H9 (cell line): ENCODE results near the gene PID1. TPM values are rescaled to one million over a fixed set of nuclear protein-coding genes. Genes with fewer than 3 reads are reported as not detected.

Experiments
- DNase-seq: peaks from one replicate; pipeline ENCODE4 v3.0.0-alpha.2; 2017
- H2AFZ ChIP-seq: one replicate; pipeline ENCODE4 v1.6.1; 2013; ENCODE audit warnings: mild to moderate bottlenecking, low read length, control low read depth, moderate library complexity
- H2AK5ac ChIP-seq: 2 replicates; pipeline ENCODE4 v1.6.1; 2013; ENCODE audit warnings: low read length, control low read depth, mixed read lengths; ENCODE audit not compliant: insufficient read length
- H2BK120ac ChIP-seq: one replicate; pipeline ENCODE4 v1.6.1; 2013; ENCODE audit warnings: low read depth, mild to moderate bottlenecking, low read length, control low read depth, inconsistent platforms; ENCODE audit not compliant: poor library complexity, severe bottlenecking
- H2BK12ac ChIP-seq: 2 replicates; pipeline ENCODE4 v1.6.1; 2013; ENCODE audit warnings: low read length, control low read depth, mixed read lengths, low read depth; ENCODE audit not compliant: insufficient read length
- H2BK15ac ChIP-seq: 2 replicates; pipeline ENCODE4 v1.6.1; 2013; ENCODE audit warnings: low read depth, low read length, control low read depth
- H2BK20ac ChIP-seq: one replicate; pipeline ENCODE4 v1.6.1; 2013; ENCODE audit warnings: low read depth, mild to moderate bottlenecking, low read length, control low read depth, inconsistent platforms; ENCODE audit not compliant: poor library complexity, severe bottlenecking
- H2BK5ac ChIP-seq: 2 replicates; pipeline ENCODE4 v1.6.1; 2013; ENCODE audit warnings: low read length, control low read depth, mixed read lengths; ENCODE audit not compliant: insufficient read length
- H3K14ac ChIP-seq: 2 replicates; pipeline ENCODE4 v1.6.1; 2013; ENCODE audit warnings: low read length, control low read depth; ENCODE audit not compliant: insufficient read depth
- H3K18ac ChIP-seq: 2 replicates; pipeline ENCODE4 v1.6.1; 2013; ENCODE audit warnings: low read depth, mild to moderate bottlenecking, mixed read lengths, low read length, control low read depth; ENCODE audit not compliant: insufficient read length
- H3K23ac ChIP-seq: 2 replicates; pipeline ENCODE4 v1.6.1; 2013; ENCODE audit warnings: low read length, control low read depth, mixed read lengths, low read depth; ENCODE audit not compliant: insufficient read length
- H3K23me2 ChIP-seq: 2 replicates; pipeline ENCODE4 v1.6.1; 2013; ENCODE audit warnings: low read depth, mild to moderate bottlenecking, mixed read lengths, low read length, control low read depth; ENCODE audit not compliant: insufficient read length, poor library complexity, severe bottlenecking
- H3K27ac ChIP-seq: 2 replicates; pipeline ENCODE4 v1.5.1; 2013; ENCODE audit warnings: low read length, control low read depth, mixed read lengths, low read depth; ENCODE audit not compliant: insufficient read length
- H3K27me3 ChIP-seq: 2 replicates; pipeline ENCODE4 v1.6.1; 2013; ENCODE audit warnings: low read length, control low read depth, inconsistent platforms; ENCODE audit not compliant: insufficient read depth
- H3K4ac ChIP-seq: 2 replicates; pipeline ENCODE4 v1.6.1; 2013; ENCODE audit warnings: low read depth, mild to moderate bottlenecking, control low read depth, inconsistent platforms, low read length, moderate library complexity
- H3K4me1 ChIP-seq: 2 replicates; pipeline ENCODE4 v1.6.1; 2013; ENCODE audit warnings: low read length, control low read depth, inconsistent platforms; ENCODE audit not compliant: insufficient read depth
- H3K4me2 ChIP-seq: 2 replicates; pipeline ENCODE4 v1.6.1; 2013; ENCODE audit warnings: low read length, control low read depth, mixed read lengths; ENCODE audit not compliant: insufficient read length, insufficient read depth
- H3K56ac ChIP-seq: 2 replicates; pipeline ENCODE4 v1.6.1; 2013; ENCODE audit warnings: low read depth, mild to moderate bottlenecking, mixed read lengths, low read length, control low read depth; ENCODE audit not compliant: insufficient read length
- H3K79me1 ChIP-seq: 2 replicates; pipeline ENCODE4 v1.6.1; 2013; ENCODE audit warnings: low read depth, mild to moderate bottlenecking, moderate library complexity, low read length, control low read depth, inconsistent platforms; ENCODE audit not compliant: insufficient read depth, poor library complexity, severe bottlenecking
- H3K79me2 ChIP-seq: 2 replicates; pipeline ENCODE4 v1.6.1; 2013; ENCODE audit warnings: low read length, control low read depth, inconsistent platforms; ENCODE audit not compliant: insufficient read depth
- H3K9ac ChIP-seq: 2 replicates; pipeline ENCODE4 v1.6.1; 2013; ENCODE audit warnings: low read length, control low read depth, mixed read lengths; ENCODE audit not compliant: insufficient read length; ENCODE audit errors: extremely low read depth
- H3K9me3 ChIP-seq: one replicate; pipeline ENCODE4 v1.6.1; 2013; ENCODE audit warnings: low read depth, low read length, inconsistent platforms; ENCODE audit not compliant: control insufficient read depth
- H3T11ph ChIP-seq: one replicate; pipeline ENCODE4 v1.6.1; 2013; ENCODE audit warnings: mild to moderate bottlenecking, low read length, control low read depth, inconsistent platforms
- H4K20me1 ChIP-seq: one replicate; pipeline ENCODE4 v1.6.1; 2013; ENCODE audit not compliant: control insufficient read depth, insufficient read length, insufficient read depth
- H4K5ac ChIP-seq: 2 replicates; pipeline ENCODE4 v1.6.1; 2013; ENCODE audit warnings: low read depth, mild to moderate bottlenecking, mixed read lengths, low read length, control low read depth; ENCODE audit not compliant: insufficient read length
- H4K8ac ChIP-seq: replicated peaks from 2 replicates; pipeline ENCODE4 v1.6.1; 2013; ENCODE audit warnings: low read length, control low read depth, mixed read lengths, low read depth; ENCODE audit not compliant: insufficient read length
- H4K91ac ChIP-seq: 2 replicates; pipeline ENCODE4 v1.6.1; 2013; ENCODE audit warnings: low read depth, mild to moderate bottlenecking, moderate library complexity, mixed read lengths, low read length, control low read depth; ENCODE audit not compliant: insufficient read length
- H3K27ac Mint-ChIP-seq, 3 experiments: 2 replicates in 2 of 3; 3 replicates in 1 of 3; pipeline ENCODE4 v1.8.0; 2020 to 2021; ENCODE audit warnings: mixed read lengths in 3 of 3, mild to moderate bottlenecking in 1 of 3, moderate library complexity in 1 of 3
- H3K27me3 Mint-ChIP-seq: 2 replicates; pipeline ENCODE4 v1.8.0; 2021; ENCODE audit warnings: low read depth, mild to moderate bottlenecking, moderate library complexity, mixed read lengths
- H3K36me3 Mint-ChIP-seq, 3 experiments: 2 replicates in 2 of 3; 3 replicates in 1 of 3; pipeline ENCODE4 v1.8.0; 2020 to 2021; ENCODE audit warnings: low read depth in 3 of 3, mixed read lengths in 3 of 3; ENCODE audit not compliant: insufficient read depth in 1 of 3
- H3K4me1 Mint-ChIP-seq, 2 experiments: 2 replicates each; pipeline ENCODE4 v1.8.0; 2020; ENCODE audit warnings: mixed read lengths in 2 of 2
- H3K4me3 Mint-ChIP-seq, 2 experiments: 2 replicates in 1 of 2; 3 replicates in 1 of 2; pipeline ENCODE4 v1.8.0; 2020 to 2021; ENCODE audit warnings: mild to moderate bottlenecking in 2 of 2, mixed read lengths in 2 of 2, moderate library complexity in 1 of 2
- H3K9me3 Mint-ChIP-seq, 2 experiments: 2 replicates in 1 of 2; 3 replicates in 1 of 2; pipeline ENCODE4 v1.8.0; 2020; ENCODE audit warnings: mild to moderate bottlenecking in 2 of 2, mixed read lengths in 2 of 2, moderate library complexity in 1 of 2
- CTCF ChIP-seq: fragments of 200-600 bp; sonication (generic); conservative IDR thresholded peaks from 3 replicates; pipeline ENCODE4 v1.8.0; 2021; ENCODE audit warnings: antibody characterized with exemption, mild to moderate bottlenecking
- WGBS: extraction: QIAGEN DNeasy Blood & Tissue Kit; methylation state at CpG from one replicate; pipeline ENCODE4 v1.1.7; 2013; ENCODE audit warnings: missing lambda C conversion rate, low lambda C conversion rate, mixed read lengths; ENCODE audit not compliant: insufficient read length; ENCODE audit errors: extremely low coverage; 5-methylcytosine and 5-hydroxymethylcytosine counted together
- total RNA-seq: library from RNA; stranded (reverse); gene quantifications from 2 replicates; pipeline ENCODE4 v1.2.1, GENCODE V29; 2021

Gene PID1
- total RNA-seq, 1 experiment from 2014 or later = 1.4 TPM

- no peak overlapping the region for H3K27ac Mint-ChIP-seq
Observed at GRCh38 chr2:229087267-229087666, 183.8 kb downstream of the PID1 start.

More at GRCh38 chr2:229087267-229087666, 183.8 kb downstream of the PID1 start:
- DNase-seq = no peak
- Histone ChIP-seq H3K23ac (no peak overlapping the region), H2BK5ac (no peak overlapping the region), H4K8ac (no peak overlapping the region), H2BK20ac (no peak overlapping the region), H3K18ac (no peak overlapping the region), H3K23me2 (no peaks in the 10 kb centered on the region), H4K91ac (no peak overlapping the region), H2BK120ac (no peak overlapping the region), H3K9me3 (no peaks in the 10 kb centered on the region), H3K27me3 (no peaks in the 10 kb centered on the region), H3K4ac (no peak overlapping the region), H3K9ac (no peak overlapping the region), H2AK5ac (no peak overlapping the region), H2AFZ (no peak overlapping the region), H3K4me2 (no peak overlapping the region), H4K5ac (no peak overlapping the region), H3K4me1 (no peaks in the 10 kb centered on the region), H3T11ph (no peak overlapping the region), H2BK12ac (no peak overlapping the region), H2BK15ac (no peak overlapping the region), H3K14ac (no peak overlapping the region), H3K79me1 (no peaks in the 10 kb centered on the region), H3K27ac (no peak overlapping the region), H3K79me2 (no peaks in the 10 kb centered on the region), H3K56ac (no peak overlapping the region), H4K20me1 (no peaks in the 10 kb centered on the region)
- H3K4me3 Mint-ChIP-seq = no peak overlapping the region
- TF ChIP-seq CTCF = no peak
- H3K36me3 Mint-ChIP-seq = no peaks in the 10 kb centered on the region
- no CpG with 5 or more reads among the region's 3 CpGs for WGBS
- H3K9me3 Mint-ChIP-seq = no peaks in the 10 kb centered on the region
- no peaks in the 10 kb centered on the region for H3K27me3 Mint-ChIP-seq
- H3K4me1 Mint-ChIP-seq = peaks cover 0 to 7% of the 10 kb centered on the region in 2 experiments; a peak in 3 of 4 replicates
